Gastroesophageal sphincter (tissue), 4 donors: Measurements from ENCODE around the gene GPR61. TPM values are rescaled to one million over a fixed set of nuclear protein-coding genes. Genes with fewer than 3 reads are reported as not detected.

Experiments
- ATAC-seq: fragments of 150-250 bp; one replicate; pipeline ENCODE4 v1.9.1; 2016; ENCODE audit warnings: mild to moderate bottlenecking, moderate library complexity
- H3K27ac ChIP-seq, 4 donors: fragments of 200-600 bp; sonication (generic) in 3 of 4; 1 replicate in 3 of 4; 2 replicates in 1 of 4; pipeline ENCODE4 v1.5.1; 2016 to 2019
- H3K27me3 ChIP-seq: fragments of 200-600 bp; sonication (generic); one replicate; pipeline ENCODE4 v1.5.1; 2019
- H3K36me3 ChIP-seq, 2 donors: fragments of 200-600 bp; sonication (generic); one replicate each; pipeline ENCODE4 v1.5.1; 2019; ENCODE audit warnings: control low read depth in 1 of 2
- H3K4me1 ChIP-seq, 3 donors: fragments of 200-600 bp; sonication (generic); 1 replicate in 2 of 3; 2 replicates in 1 of 3; pipeline ENCODE4 v1.5.1; 2016 to 2019; ENCODE audit warnings: control low read depth in 2 of 3
- H3K4me3 ChIP-seq, 2 donors: fragments of 200-600 bp; sonication (generic); one replicate each; pipeline ENCODE4 v1.5.1; 2019; ENCODE audit warnings: mild to moderate bottlenecking in 1 of 2, moderate library complexity in 1 of 2
- H3K9me3 ChIP-seq, 3 donors: fragments of 200-600 bp; sonication (generic); one replicate each; pipeline ENCODE4 v1.5.1; 2017 to 2019; ENCODE audit warnings: control low read depth in 2 of 3
- EP300 ChIP-seq: sonication (generic); formaldehyde crosslinking; IDR thresholded peaks from one replicate; pipeline ENCODE4 v1.6.1; 2017; ENCODE audit warnings: antibody characterized with exemption, mild to moderate bottlenecking
- POLR2A ChIP-seq, 2 donors: fragments of 450-650 bp; IDR thresholded peaks; one replicate each; pipeline ENCODE4 v1.6.1; 2017; ENCODE audit warnings: antibody characterized with exemption in 2 of 2, mild to moderate bottlenecking in 2 of 2, moderate library complexity in 1 of 2
- POLR2AphosphoS5 ChIP-seq: sonication (generic); formaldehyde crosslinking; IDR thresholded peaks from one replicate; pipeline ENCODE4 v1.6.1; 2017; ENCODE audit warnings: antibody characterized with exemption
- WGBS, 2 donors: methylation state at CpG; one replicate each; pipeline ENCODE4 v1.1.5; 2018; ENCODE audit warnings: low coverage in 1 of 2; 5-methylcytosine and 5-hydroxymethylcytosine counted together
- small RNA-seq, 4 donors: library from RNA; depleted of rRNA; stranded (forward); fragments of <200 nt; gene quantifications; one replicate each; pipeline ENCODE3, GENCODE V24; 2016
- total RNA-seq, 4 donors: library from RNA; depleted of rRNA; stranded (reverse); fragments of >200 nt; gene quantifications; one replicate each; pipeline ENCODE4 v1.1.0, GENCODE V29; 2016
- TF ChIP-seq, protein P1 (sequence below), 4 experiments: fragments of 200-600 bp in 2 of 4; fragments of 450-650 bp in 2 of 4; sonication (generic) in 1 of 4; IDR thresholded peaks; one replicate each; pipeline ENCODE4 v1.5.1; 2017 to 2019; ENCODE audit warnings: antibody characterized with exemption in 4 of 4, mild to moderate bottlenecking in 2 of 4, moderate library complexity in 2 of 4

The GPR61 gene
- total RNA-seq, 4 donors from 2014 or later: not detected

DNA sequence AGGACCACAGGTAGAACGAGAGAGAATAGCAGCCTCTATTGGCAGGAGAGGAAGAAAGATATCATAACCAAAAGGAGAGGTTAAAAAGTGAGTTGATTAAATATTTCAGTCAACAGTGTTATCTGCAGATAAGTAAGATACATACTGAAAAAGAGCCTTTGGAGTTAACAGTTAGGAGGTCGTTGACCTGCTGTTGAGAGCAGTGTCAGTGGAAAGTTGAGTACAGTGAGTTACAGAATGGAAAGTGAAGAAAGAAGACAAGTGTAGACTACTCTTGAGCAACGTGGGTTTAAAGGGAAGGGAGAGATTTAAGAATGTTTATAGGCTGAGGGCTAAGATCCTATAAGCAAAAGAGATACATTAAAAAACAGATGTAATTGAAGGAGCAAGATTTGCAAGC is 49.5 kb downstream of the GPR61 start:
- H3K36me3 ChIP-seq: peaks cover 11 to 98% of the 10 kb centered on the region in 2 donors
- H3K4me1 ChIP-seq: no peaks in the 10 kb centered on the region
- no peaks in the 10 kb centered on the region for H3K27me3 ChIP-seq
- H3K4me3 ChIP-seq: no peak overlapping the region
- no peaks in the 10 kb centered on the region for H3K9me3 ChIP-seq
- ATAC-seq: no peak
- H3K27ac ChIP-seq: no peak overlapping the region
- no peak for TF ChIP-seq EP300
- TF ChIP-seq, protein P1, sequence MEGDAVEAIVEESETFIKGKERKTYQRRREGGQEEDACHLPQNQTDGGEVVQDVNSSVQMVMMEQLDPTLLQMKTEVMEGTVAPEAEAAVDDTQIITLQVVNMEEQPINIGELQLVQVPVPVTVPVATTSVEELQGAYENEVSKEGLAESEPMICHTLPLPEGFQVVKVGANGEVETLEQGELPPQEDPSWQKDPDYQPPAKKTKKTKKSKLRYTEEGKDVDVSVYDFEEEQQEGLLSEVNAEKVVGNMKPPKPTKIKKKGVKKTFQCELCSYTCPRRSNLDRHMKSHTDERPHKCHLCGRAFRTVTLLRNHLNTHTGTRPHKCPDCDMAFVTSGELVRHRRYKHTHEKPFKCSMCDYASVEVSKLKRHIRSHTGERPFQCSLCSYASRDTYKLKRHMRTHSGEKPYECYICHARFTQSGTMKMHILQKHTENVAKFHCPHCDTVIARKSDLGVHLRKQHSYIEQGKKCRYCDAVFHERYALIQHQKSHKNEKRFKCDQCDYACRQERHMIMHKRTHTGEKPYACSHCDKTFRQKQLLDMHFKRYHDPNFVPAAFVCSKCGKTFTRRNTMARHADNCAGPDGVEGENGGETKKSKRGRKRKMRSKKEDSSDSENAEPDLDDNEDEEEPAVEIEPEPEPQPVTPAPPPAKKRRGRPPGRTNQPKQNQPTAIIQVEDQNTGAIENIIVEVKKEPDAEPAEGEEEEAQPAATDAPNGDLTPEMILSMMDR (IDR thresholded peaks at IDR 0.05): no peak
- TF ChIP-seq POLR2AphosphoS5: no peak
- TF ChIP-seq POLR2A (IDR thresholded peaks at IDR 0.05): no peak
- WGBS, 2 donors: 77 to 87% methylated on average over 3 of the region's 3 CpGs

DNA sequence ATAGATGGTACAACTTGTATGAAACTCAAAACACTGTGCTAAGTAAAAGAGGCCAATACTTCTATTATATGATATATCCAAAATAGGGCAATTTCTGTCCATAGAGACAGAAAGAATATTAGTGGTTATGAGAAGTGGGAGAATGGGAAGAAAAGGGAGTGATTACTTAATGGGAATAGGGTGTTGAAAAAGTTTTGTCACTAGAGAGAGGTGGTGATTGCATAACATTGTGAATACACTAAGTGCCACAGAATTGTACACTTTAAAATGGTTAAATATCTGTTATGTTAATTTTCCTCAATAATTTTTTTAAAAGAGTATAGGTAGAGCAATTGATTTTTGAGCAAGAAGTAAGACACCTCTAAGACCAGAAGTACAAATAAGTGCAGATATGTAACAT is 50.0 kb downstream of the GPR61 start:
- Histone ChIP-seq H3K36me3 (peaks cover 11 to 98% of the 10 kb centered on the region in 2 donors), H3K9me3 (no peaks in the 10 kb centered on the region), H3K27ac (no peak overlapping the region), H3K4me1 (no peaks in the 10 kb centered on the region), H3K27me3 (no peaks in the 10 kb centered on the region), H3K4me3 (no peak overlapping the region)
- ATAC-seq: no peak
- TF ChIP-seq EP300: no peak
- TF ChIP-seq POLR2A (IDR thresholded peaks at IDR 0.05): no peak
- no peak for TF ChIP-seq POLR2AphosphoS5
- TF ChIP-seq, protein P1 (IDR thresholded peaks at IDR 0.05): no peak

DNA sequence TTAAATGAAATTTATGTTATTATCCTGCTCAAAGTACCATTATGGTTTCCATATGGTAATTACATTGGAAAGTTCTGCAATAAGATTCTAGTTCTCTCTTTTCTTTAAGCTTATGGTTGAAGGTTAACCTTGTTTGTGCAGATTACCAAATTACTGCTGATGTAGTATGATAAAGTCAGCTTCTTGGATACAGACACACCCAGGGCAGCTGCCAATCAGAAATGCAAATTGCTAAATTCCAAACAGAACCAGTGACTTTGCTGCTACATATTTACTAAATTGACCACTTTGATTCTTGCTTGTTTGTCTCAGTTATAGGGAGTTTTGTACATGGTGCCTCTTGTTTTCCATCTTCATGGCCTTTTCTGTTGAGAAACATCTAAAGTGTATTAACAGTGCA is 53.2 kb downstream of the GPR61 start:
- peaks cover 0 to 78% of the 10 kb centered on the region in 2 donors for H3K36me3 ChIP-seq
- ATAC-seq: no peak
- H3K27me3 ChIP-seq: no peaks in the 10 kb centered on the region
- TF ChIP-seq EP300: no peak
- no peak for TF ChIP-seq POLR2A (IDR thresholded peaks at IDR 0.05)
- TF ChIP-seq, protein P1 (IDR thresholded peaks at IDR 0.05): no peak
- no peak for TF ChIP-seq POLR2AphosphoS5
- H3K4me3 ChIP-seq: no peak overlapping the region
- H3K9me3 ChIP-seq: no peaks in the 10 kb centered on the region
- H3K4me1 ChIP-seq: no peaks in the 10 kb centered on the region
- no peak overlapping the region for H3K27ac ChIP-seq

DNA sequence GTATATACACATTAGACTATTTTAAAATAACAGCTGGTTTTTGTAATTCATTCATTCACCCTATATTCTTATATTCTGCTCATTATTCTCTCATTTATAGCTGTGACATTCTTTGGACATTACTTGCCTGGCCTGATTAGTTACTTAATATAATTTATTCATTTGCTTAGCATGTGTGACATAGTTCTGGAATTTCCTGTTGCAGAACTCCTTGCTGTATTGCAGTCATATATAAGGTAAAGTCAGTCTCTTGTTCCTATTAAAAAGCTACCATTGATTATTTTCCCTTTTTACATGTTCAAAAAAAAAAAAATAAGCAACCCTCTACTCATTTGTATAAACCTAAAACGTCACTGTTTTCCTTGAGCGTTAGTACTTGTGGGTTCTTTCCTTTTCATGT is 55.9 kb downstream of the GPR61 start:
- no peak for TF ChIP-seq POLR2AphosphoS5
- Histone ChIP-seq H3K9me3 (no peaks in the 10 kb centered on the region), H3K27ac (no peak overlapping the region), H3K27me3 (no peaks in the 10 kb centered on the region), H3K4me3 (no peak overlapping the region), H3K4me1 (no peaks in the 10 kb centered on the region), H3K36me3 (peaks cover 0 to 68% of the 10 kb centered on the region in 2 donors)
- 67% methylated on average over 2 of the region's 2 CpGs; no CpG with 5 or more reads in 1 of the 2 donors for WGBS, 2 donors
- no peak for ATAC-seq

Small RNAs within 50 kb of the gene (small RNA-seq; reads per million reads assigned to genes)
- gene RNU6V: 0 reads per million in 4 donors

Other genes starting within 250 kb of the GPR61 start
- gene MYBPHL, start 232.9 kb upstream of the GPR61 start, total RNA-seq: under 1 TPM in 1 of 4 donors, not detected in 3; 0.46 TPM
- 100 to 1,000 TPM in 2 of 4 donors, 10 to 100 TPM in 2; 66.6 to 142 (median 105) TPM for gene SORT1, start 142.0 kb upstream of the GPR61 start, total RNA-seq
- 10 to 100 TPM; 28.2 to 61.5 (median 30.4) TPM for gene PSMA5, start 113.4 kb upstream of the GPR61 start, total RNA-seq
- gene SYPL2, start 73.3 kb upstream of the GPR61 start, total RNA-seq: 1 to 10 TPM; 2.0 to 8.4 (median 4.2) TPM
- 1 to 10 TPM; 1.6 to 2.7 (median 2.5) TPM for gene ATXN7L2, start 56.0 kb upstream of the GPR61 start, total RNA-seq
- 10 to 100 TPM in 3 of 4 donors, 1 to 10 TPM in 1; 8.3 to 15.9 (median 10.7) TPM for gene CYB561D1, start 45.8 kb upstream of the GPR61 start, total RNA-seq
- gene AMIGO1, start 30.1 kb upstream of the GPR61 start, total RNA-seq: 10 to 100 TPM in 3 of 4 donors, 1 to 10 TPM in 1; 7.7 to 19.3 (median 14.7) TPM
- 1 to 10 TPM; 6.6 to 9.4 (median 8.0) TPM for gene GNAI3, start 8.7 kb downstream of the GPR61 start, total RNA-seq
- gene GNAT2, start 79.7 kb downstream of the GPR61 start, total RNA-seq: not detected
- 10 to 100 TPM; 28.9 to 38.0 (median 35.6) TPM for gene AMPD2, start 80.0 kb downstream of the GPR61 start, total RNA-seq
- 10 to 100 TPM; 21.4 to 71.0 (median 42.4) TPM for gene GSTM4, start 116.2 kb downstream of the GPR61 start, total RNA-seq
- gene GSTM2, start 128.2 kb downstream of the GPR61 start, total RNA-seq: 10 to 100 TPM; 10.4 to 93.7 (median 42.2) TPM
- 10 to 100 TPM in 1 of 4 donors, not detected in 3; 33.1 TPM for gene GSTM1, start 147.9 kb downstream of the GPR61 start, total RNA-seq
- gene GSTM5, start 172.4 kb downstream of the GPR61 start, total RNA-seq: 1 to 10 TPM; 2.7 to 9.2 (median 6.3) TPM
- gene GSTM3, start 201.2 kb downstream of the GPR61 start, total RNA-seq: 10 to 100 TPM; 70.1 to 90.9 (median 80.1) TPM
- under 1 TPM in 1 of 4 donors, not detected in 3; 0.12 TPM for gene EPS8L3, start 224.1 kb downstream of the GPR61 start, total RNA-seq